ENCODE data around the gene NTM. TPM values are rescaled to one million over a fixed set of nuclear protein-coding genes. Genes with fewer than 3 reads are reported as not detected.

Gene NTM
- polyA plus RNA-seq, 1 donor from 2014 or later: 39.4 TPM

GRCh38 chr11:132056689-132057088 is 686.3 kb downstream of the NTM start:
- no peak overlapping the region for H2AFZ ChIP-seq (ENCODE audit: low read depth, low read length)
- no peaks in the 10 kb centered on the region for H4K20me1 ChIP-seq (ENCODE audit: insufficient read depth)
- H3K9me3 ChIP-seq (ENCODE audit: low read length): no peaks in the 10 kb centered on the region
- H3K79me2 ChIP-seq (replicated peaks; ENCODE audit: insufficient read depth, low read length): no peaks in the 10 kb centered on the region
- no peak overlapping the region for H3K4me3 ChIP-seq (ENCODE audit: low read length)
- H3K4me2 ChIP-seq (ENCODE audit: low read length): no peak overlapping the region
- TF ChIP-seq TAF1 (IDR thresholded peaks at IDR 0.05; ENCODE audit: low read depth): no peak
- TF ChIP-seq EZH2 (IDR thresholded peaks at IDR 0.05; ENCODE audit: borderline replicate concordance, insufficient read depth, low read length, poor library complexity, severe bottlenecking): no peak
- no peak for TF ChIP-seq EP300 (conservative IDR thresholded peaks at IDR 0.05; ENCODE audit: poor library complexity, severe bottlenecking)
- no peak for TF ChIP-seq REST (IDR thresholded peaks at IDR 0.05; ENCODE audit: borderline replicate concordance)
- TF ChIP-seq POLR2AphosphoS5 (IDR thresholded peaks at IDR 0.05): no peak
- TF ChIP-seq CTCF (IDR thresholded peaks at IDR 0.05; ENCODE audit: poor library complexity, severe bottlenecking): no peak
- no peak for TF ChIP-seq MXI1 (conservative IDR thresholded peaks at IDR 0.05; ENCODE audit: poor library complexity, severe bottlenecking)
- TF ChIP-seq RAD21 (conservative IDR thresholded peaks at IDR 0.05): no peak
- no peak for TF ChIP-seq SMC3 (conservative IDR thresholded peaks at IDR 0.05; ENCODE audit: poor library complexity)
- H3F3A ChIP-seq (ENCODE audit: insufficient read depth, low read length, poor library complexity, severe bottlenecking): no peaks in the 10 kb centered on the region
- H3K9ac ChIP-seq (ENCODE audit: low read length): no peak overlapping the region
- no peaks in the 10 kb centered on the region for H3K9me2 ChIP-seq (ENCODE audit: insufficient read depth, low read length)
- H3K27ac ChIP-seq (ENCODE audit: low read length): no peak overlapping the region
- no peaks in the 10 kb centered on the region for H3K36me3 ChIP-seq (ENCODE audit: insufficient read depth, low read length)
- no peaks in the 10 kb centered on the region for H3K27me3 ChIP-seq (ENCODE audit: insufficient read depth, low read depth, low read length)

- no peaks in the 10 kb centered on the region for H3K79me2 ChIP-seq (replicated peaks; ENCODE audit: insufficient read depth, low read length)
- H3K9ac ChIP-seq (ENCODE audit: low read length): no peak overlapping the region
- H3K4me2 ChIP-seq (ENCODE audit: low read length): no peak overlapping the region
- no peaks in the 10 kb centered on the region for H3K27me3 ChIP-seq (ENCODE audit: insufficient read depth, low read depth, low read length)
- TF ChIP-seq RAD21 (conservative IDR thresholded peaks at IDR 0.05) (no peak), CTCF (IDR thresholded peaks at IDR 0.05; ENCODE audit: poor library complexity, severe bottlenecking) (no peak), SMC3 (conservative IDR thresholded peaks at IDR 0.05; ENCODE audit: poor library complexity) (no peak), EZH2 (IDR thresholded peaks at IDR 0.05; ENCODE audit: borderline replicate concordance, insufficient read depth, low read length, poor library complexity, severe bottlenecking) (no peak), POLR2AphosphoS5 (IDR thresholded peaks at IDR 0.05) (no peak)
- no peaks in the 10 kb centered on the region for H3K9me3 ChIP-seq (ENCODE audit: low read length)
- H3K4me3 ChIP-seq (ENCODE audit: low read length): no peak overlapping the region
- no peaks in the 10 kb centered on the region for H3K9me2 ChIP-seq (ENCODE audit: insufficient read depth, low read length)
- H2AFZ ChIP-seq (ENCODE audit: low read depth, low read length): no peak overlapping the region
- H4K20me1 ChIP-seq (ENCODE audit: insufficient read depth): no peaks in the 10 kb centered on the region
- no peaks in the 10 kb centered on the region for H3F3A ChIP-seq (ENCODE audit: insufficient read depth, low read length, poor library complexity, severe bottlenecking)
- no peaks in the 10 kb centered on the region for H3K36me3 ChIP-seq (ENCODE audit: insufficient read depth, low read length)
- H3K27ac ChIP-seq (ENCODE audit: low read length): no peak overlapping the region
Measured at GRCh38 chr11:132057266-132057665, 686.9 kb downstream of the NTM start.

All from neural cell (in vitro differentiated cells).